ENCODE results near the gene MAP3K15.

The MAP3K15 gene

GRCh38 chrX:19514791-19515614, at the start of gene MAP3K15:
TSS of gene MAP3K15 (minus strand) at chrX:19515508. CDS start at chrX:19515261, 247 bp downstream.
- DNase-seq (ENCODE audit: low read depth), result peak; percentile 4

- DNase-seq (ENCODE audit: low read depth), result no peak
Observed at GRCh38 chrX:19564606-19565005, 49.3 kb upstream of the MAP3K15 start.

DNA sequence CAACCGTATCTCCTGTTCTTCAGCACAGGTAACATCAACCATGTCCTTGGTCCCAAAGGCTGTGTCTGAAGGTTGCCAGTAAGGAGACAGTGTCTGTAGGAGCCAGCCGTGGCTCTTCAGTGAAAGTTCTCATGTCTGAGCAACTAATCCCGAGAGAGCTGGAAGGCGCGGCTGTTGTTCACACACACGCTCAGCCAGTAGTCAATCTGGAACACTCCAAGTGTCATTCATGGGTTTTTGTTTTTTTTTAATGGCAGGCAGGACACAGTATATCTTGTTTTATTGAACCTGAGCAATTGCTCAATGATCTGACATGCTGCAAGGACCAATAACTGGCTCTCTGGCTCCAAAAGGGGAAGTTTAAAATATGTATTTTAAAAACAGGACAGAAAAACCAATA, 48.4 kb upstream of the MAP3K15 start:
- no peak for DNase-seq (ENCODE audit: low read depth)

GRCh38 chrX:19563327-19563726, 48.0 kb upstream of the MAP3K15 start:
- no peak for DNase-seq (ENCODE audit: low read depth)

- DNase-seq (ENCODE audit: low read depth), result no peak
Observed at GRCh38 chrX:19560611-19561010, 45.3 kb upstream of the MAP3K15 start.

- no peak for DNase-seq (ENCODE audit: low read depth)
Observed at GRCh38 chrX:19557822-19558221, 42.5 kb upstream of the MAP3K15 start.

- no peak for DNase-seq (ENCODE audit: low read depth)
Observed at GRCh38 chrX:19556202-19556601, 40.9 kb upstream of the MAP3K15 start.

- no peak for DNase-seq (ENCODE audit: low read depth)
Observed at GRCh38 chrX:19555683-19556082, 40.4 kb upstream of the MAP3K15 start.

GRCh38 chrX:19555236-19555635, 39.9 kb upstream of the MAP3K15 start:
- DNase-seq (ENCODE audit: low read depth), result no peak

- peak; percentile 84 for DNase-seq (ENCODE audit: low read depth)
Observed at GRCh38 chrX:19554786-19555185, 39.5 kb upstream of the MAP3K15 start.

DNA sequence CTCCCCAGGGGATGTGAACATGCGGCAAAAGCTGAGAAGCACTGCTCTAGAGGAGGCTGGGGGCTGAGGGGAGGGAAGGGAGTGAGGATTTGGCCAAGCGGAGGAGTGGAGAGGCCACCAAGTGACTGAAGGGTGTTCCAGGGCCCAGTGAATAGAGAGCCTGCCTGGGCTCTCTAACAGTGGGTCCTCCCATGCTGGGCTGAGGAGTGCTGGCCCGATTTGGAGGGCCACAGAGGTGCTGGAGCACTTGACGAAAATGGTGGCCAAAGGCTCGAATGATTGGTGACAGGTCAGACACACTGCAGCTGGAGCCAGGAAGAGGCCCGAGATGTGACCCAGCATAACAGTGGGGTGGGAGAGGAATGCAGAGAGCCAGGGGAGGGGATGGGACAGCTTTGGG, 37.5 kb upstream of the MAP3K15 start:
- no peak for DNase-seq (ENCODE audit: low read depth)

- DNase-seq (ENCODE audit: low read depth), result no peak
Observed at GRCh38 chrX:19549838-19550237, 34.5 kb upstream of the MAP3K15 start.

DNA sequence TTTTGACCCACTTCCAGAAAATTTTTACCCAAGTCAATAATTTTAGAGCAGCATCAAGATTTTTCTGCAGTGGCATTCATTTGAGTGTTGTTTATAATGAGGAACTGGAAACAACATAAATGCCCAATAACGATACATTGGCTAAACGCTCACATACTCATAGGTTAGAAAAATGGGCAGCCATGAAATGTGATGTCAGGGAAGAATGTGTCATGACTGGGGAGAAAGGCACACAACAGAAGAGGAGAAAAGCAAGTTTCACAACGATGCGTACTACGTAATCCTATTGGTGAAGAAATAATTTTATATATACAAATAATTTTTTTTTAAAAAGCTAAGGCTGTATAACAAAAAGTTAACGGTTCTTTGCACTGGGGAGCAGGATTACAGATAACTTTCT, 33.6 kb upstream of the MAP3K15 start:
- no peak for DNase-seq (ENCODE audit: low read depth)

DNA sequence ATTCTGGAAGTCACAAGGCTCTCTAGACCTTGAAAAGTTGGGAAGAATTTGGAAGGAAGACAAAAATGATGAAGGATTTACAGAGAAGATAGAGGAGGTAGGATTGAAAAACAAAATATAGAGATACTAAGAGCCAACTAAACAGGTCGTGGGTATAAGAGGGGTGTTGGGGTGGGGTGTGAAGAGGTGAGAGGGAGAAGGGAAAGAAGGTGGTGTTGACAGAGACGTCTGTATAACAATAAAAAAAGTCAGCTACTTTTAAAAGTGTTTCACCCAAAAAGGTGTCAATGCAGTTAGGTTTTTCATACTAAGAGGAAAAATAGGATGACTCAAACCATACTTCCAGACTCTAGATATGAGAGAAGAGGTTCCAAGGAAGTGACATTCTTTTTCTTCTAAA, 33.0 kb upstream of the MAP3K15 start:
- DNase-seq (ENCODE audit: low read depth), result no peak

DNA sequence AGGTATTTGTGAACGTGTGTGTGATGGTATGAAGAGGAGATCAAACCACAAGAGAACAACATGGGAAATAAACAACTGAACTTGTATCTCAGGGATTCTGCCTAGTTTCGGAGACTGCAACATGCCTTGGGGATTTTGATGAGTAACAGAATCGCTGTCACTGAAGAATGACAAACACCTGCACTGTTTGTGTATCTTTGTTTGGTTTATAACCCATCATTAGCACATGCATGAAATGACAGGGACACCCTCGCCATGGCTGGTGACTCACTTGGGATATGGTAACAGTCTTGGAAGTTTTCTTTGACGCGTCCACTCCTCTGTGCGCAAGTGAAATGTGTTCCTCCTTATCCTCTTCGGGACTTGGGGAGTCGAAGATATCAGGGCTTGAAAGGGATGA, 30.3 kb upstream of the MAP3K15 start:
- DNase-seq (ENCODE audit: low read depth), result no peak

DNA sequence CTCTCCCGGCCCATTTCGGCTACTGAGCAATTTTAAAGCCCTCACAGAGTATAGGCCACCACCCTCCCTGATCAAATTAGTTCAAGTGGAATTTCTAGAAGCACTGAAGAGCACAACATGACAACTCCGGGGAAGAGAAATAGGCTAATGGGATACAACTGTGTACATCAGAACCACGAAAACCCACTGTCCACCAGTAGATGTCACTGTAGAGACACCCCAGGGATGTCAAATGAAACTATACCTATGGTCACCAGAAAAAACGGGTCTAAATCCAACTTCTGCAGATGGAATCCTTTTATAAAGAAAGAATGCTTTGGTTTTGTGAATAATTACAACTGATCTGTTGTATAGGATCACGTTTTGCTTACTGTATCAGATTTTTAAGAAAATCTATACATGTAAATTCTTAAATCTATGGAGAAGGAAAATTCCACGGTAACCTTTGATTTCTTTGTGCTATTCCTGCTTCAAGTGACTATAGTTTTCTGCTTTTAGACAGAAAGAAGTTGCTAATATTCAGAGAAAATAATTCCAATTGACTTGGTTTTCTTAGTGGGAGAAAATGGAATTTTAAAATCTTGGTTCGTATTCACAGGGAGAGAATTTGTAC, 29.5 kb upstream of the MAP3K15 start:
- DNase-seq (ENCODE audit: low read depth), result peak; percentile 66

GRCh38 chrX:19543951-19544381, 28.7 kb upstream of the MAP3K15 start:
- DNase-seq (ENCODE audit: low read depth), result no peak

DNA sequence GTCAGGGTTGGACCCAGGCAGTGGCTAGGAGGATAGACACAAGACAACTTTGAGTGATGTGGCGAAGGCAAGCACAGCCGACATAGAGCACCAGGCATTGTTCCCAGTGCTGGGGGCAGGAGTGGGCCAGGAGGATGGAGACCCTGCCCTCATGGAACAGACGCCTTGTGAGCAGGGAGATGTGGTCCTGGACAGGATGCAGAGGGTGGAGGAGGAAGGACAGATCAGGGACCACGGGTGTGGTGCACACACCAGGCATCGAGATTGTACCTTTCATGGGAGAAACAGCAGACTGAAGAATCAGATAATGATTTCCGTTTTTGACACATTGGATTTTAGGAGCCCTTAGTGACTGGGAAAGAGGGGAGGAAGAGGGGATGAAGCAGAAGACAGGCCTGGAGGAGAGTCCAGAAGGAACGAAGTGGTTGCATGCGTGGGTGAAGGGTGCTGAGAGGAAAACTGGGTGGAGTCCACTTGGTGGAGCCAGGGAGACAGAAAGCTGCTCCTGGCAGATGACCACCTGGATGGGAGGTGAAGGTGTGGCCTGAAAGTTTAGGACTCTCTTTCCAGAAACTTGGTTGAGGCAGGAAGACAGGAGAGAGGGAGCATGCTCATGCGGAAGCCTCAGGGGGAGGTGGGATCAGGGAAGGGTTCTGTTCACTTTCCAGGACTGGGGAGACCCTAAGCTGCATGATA, 27.9 kb upstream of the MAP3K15 start:
- no peak for DNase-seq (ENCODE audit: low read depth)

GRCh38 chrX:19541931-19542330, 26.6 kb upstream of the MAP3K15 start:
- no peak for DNase-seq (ENCODE audit: low read depth)

DNA sequence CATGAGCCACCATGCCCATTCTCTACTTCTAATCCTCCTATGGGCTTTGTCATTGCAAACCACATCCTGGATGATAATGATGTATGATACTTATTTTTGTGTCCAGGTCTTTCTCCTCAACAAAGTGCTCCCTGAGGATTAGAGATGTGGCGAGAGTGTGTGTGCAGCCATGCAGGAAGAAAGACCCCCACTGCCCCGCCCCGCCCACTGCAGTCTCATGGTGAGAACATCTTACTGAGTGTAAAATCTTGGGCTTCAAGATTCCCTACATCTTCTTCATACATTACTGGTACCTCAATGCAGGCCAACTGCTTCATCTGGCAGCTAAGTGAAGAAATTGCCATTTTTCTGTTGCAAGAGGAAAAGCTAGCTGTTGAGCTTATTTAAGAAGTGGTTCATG, 25.9 kb upstream of the MAP3K15 start:
- DNase-seq (ENCODE audit: low read depth), result no peak

- no peak for DNase-seq (ENCODE audit: low read depth)
Observed at GRCh38 chrX:19540076-19540475, 24.8 kb upstream of the MAP3K15 start.

DNA sequence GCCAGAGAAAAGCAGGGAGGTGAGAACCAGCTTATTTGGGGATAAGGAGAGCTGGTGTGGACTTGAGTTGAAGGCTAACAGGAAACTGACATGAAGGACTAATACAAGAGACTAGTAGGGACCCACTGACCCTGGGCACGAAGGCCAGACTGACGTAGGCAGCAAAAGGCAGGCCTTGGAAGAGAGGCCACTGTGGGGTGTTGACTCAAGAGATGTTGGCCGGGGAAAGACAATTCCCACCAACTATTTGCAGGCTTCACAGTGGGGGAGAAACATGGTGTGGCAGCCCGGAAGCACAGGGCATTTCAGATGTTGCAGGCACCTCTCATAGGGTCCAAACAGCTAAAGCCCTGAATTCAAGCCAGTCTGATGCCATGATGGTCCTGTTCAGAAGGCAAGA, 24.4 kb upstream of the MAP3K15 start:
- no peak for DNase-seq (ENCODE audit: low read depth)

GRCh38 chrX:19535476-19535875, 20.2 kb upstream of the MAP3K15 start:
- peak; percentile 30 for DNase-seq (ENCODE audit: low read depth)

Data from iris pigment epithelial cell (primary cell).